T-helper 9 cell (primary cell): ENCODE results near the gene HPCAL1.
A peak's percentile ranks its signal among the peaks of the same experiment; 100 is the strongest.
"Not testable (repeated sequence)": the region's sequence is repeated elsewhere in the genome, so short reads cannot be mapped to it uniquely, and the experiment has no call there.

Experiments
- DNase-seq: peaks from one replicate; pipeline ENCODE4 v3.0.0-alpha.2; 2020

The HPCAL1 gene

GRCh38 chr2:10285556-10286198, 17.0 kb upstream of the HPCAL1 start:
- DNase-seq: no peak

GRCh38 chr2:10286216-10287037, 16.3 kb upstream of the HPCAL1 start:
- no peak for DNase-seq

GRCh38 chr2:10287761-10288160, 14.9 kb upstream of the HPCAL1 start:
- DNase-seq: no peak

- no peak for DNase-seq
These were observed 14.1 kb upstream of the HPCAL1 start for GRCh38 chr2:10288606-10289005.

GRCh38 chr2:10289352-10289751, 13.4 kb upstream of the HPCAL1 start:
- DNase-seq: no peak

- DNase-seq: no peak
These were observed 12.8 kb upstream of the HPCAL1 start for GRCh38 chr2:10289891-10290290.

- not testable (repeated sequence) for DNase-seq
These were observed 11.3 kb upstream of the HPCAL1 start for GRCh38 chr2:10291376-10291775.

- DNase-seq: no peak
These were observed 10.7 kb upstream of the HPCAL1 start for GRCh38 chr2:10292033-10292432.

- DNase-seq: no peak
These were observed 9.1 kb upstream of the HPCAL1 start for GRCh38 chr2:10293603-10294002.

- DNase-seq: no peak
These were observed 8.6 kb upstream of the HPCAL1 start for GRCh38 chr2:10294077-10294476.

- DNase-seq: not testable (repeated sequence)
These were observed 7.1 kb upstream of the HPCAL1 start for GRCh38 chr2:10295649-10296048.

GRCh38 chr2:10296142-10296541, 6.6 kb upstream of the HPCAL1 start:
- DNase-seq: no peak

- DNase-seq: no peak
These were observed 5.4 kb upstream of the HPCAL1 start for GRCh38 chr2:10297191-10297830.

- peak; percentile 53 for DNase-seq
These were observed 4.7 kb upstream of the HPCAL1 start for GRCh38 chr2:10297959-10298531.

- not testable (repeated sequence) for DNase-seq
These were observed 3.9 kb upstream of the HPCAL1 start for GRCh38 chr2:10298777-10299176.

- no peak for DNase-seq
These were observed 2.3 kb upstream of the HPCAL1 start for GRCh38 chr2:10300328-10300920.

GRCh38 chr2:10300997-10301940, 1.4 kb upstream of the HPCAL1 start:
- DNase-seq: no peak

- peak; percentile 11 for DNase-seq
These were observed 694 bp upstream of the HPCAL1 start for GRCh38 chr2:10301941-10302478.

GRCh38 chr2:10303181-10303693, 533 bp downstream of the HPCAL1 start:
- DNase-seq: no peak

- peak; percentile 33 for DNase-seq
These were observed 1.1 kb downstream of the HPCAL1 start for GRCh38 chr2:10303694-10304378.
